Astrocyte of the spinal cord (primary cell): ENCODE data around the gene LMBR1L.
"Not testable (repeated sequence)": the region's sequence is repeated elsewhere in the genome, so short reads cannot be mapped to it uniquely, and the experiment has no call there.

Source experiments
- DNase-seq: peaks from one replicate; pipeline ENCODE4 v3.0.0; 2011; ENCODE audit warnings: low read depth, low spot score
- H3K4me3 ChIP-seq: 2 replicates; pipeline ENCODE4 v1.5.1; 2011; ENCODE audit warnings: low read depth, mild to moderate bottlenecking, low read length, moderate library complexity
- CTCF ChIP-seq: IDR thresholded peaks from 2 replicates; pipeline ENCODE4 v1.5.1; 2012; ENCODE audit warnings: low read depth, mild to moderate bottlenecking, low read length, inconsistent platforms
- in situ Hi-C: cut with HindIII; loops from 2 replicates; pipeline ENCODE4 v1.10.0; 2017; ENCODE audit warnings: low sequenced_read_pairs

LMBR1L gene

GRCh38 chr12:49068879-49069506 lies 41.7 kb downstream of the LMBR1L start:
- TF ChIP-seq CTCF, result no peak
- in situ Hi-C loops, result no loop called here
- peak overlapping the region; percentile 73 for H3K4me3 ChIP-seq
- DNase-seq, result no peak

GRCh38 chr12:49066120-49066519 lies 44.5 kb downstream of the LMBR1L start:
- H3K4me3 ChIP-seq, result no peak overlapping the region
- no peak for DNase-seq
- in situ Hi-C loops, result no loop called here
- TF ChIP-seq CTCF, result no peak

- no peak overlapping the region for H3K4me3 ChIP-seq
- in situ Hi-C loops, result no loop called here
- DNase-seq, result no peak
- no peak for TF ChIP-seq CTCF
Observed at GRCh38 chr12:49064767-49065152, 45.9 kb downstream of the LMBR1L start.

GRCh38 chr12:49061916-49062315 lies 48.7 kb downstream of the LMBR1L start:
- DNase-seq, in situ Hi-C loops, H3K4me3 ChIP-seq: not testable (repeated sequence)

- DNase-seq, result no peak
- in situ Hi-C loops, result no loop called here
- H3K4me3 ChIP-seq, result peak overlapping the region; percentile 95
- no peak for TF ChIP-seq CTCF
Observed at GRCh38 chr12:49061157-49061650, 49.4 kb downstream of the LMBR1L start.

- peak within 1 kb of the TSS; percentile 95 for H3K4me3 ChIP-seq
- peak; percentile 26 for TF ChIP-seq CTCF
- in situ Hi-C loops, result no loop called here
- DNase-seq, result peak; percentile 97
Observed at GRCh38 chr12:49060237-49061156, 50.1 kb downstream of the LMBR1L start, which contains the start of gene KMT2D. KMT2D (minus strand) TSS chr12:49060794; CDS start chr12:49055324, 5,470 bp downstream.
